T-helper 1 cell treated with Interleukin-12 subunit alpha and Interleukin-12 subunit beta and Interleukin-4 antibody, amounts not matched to agents 30 ng/mL and 1 ng/mL, for 36 hours (primary cell): Measurements from ENCODE around the gene ZNF782. TPM values are rescaled to one million over a fixed set of nuclear protein-coding genes. Genes with fewer than 3 reads are reported as not detected.
"Not testable (repeated sequence)": the region's sequence is repeated elsewhere in the genome, so short reads cannot be mapped to it uniquely, and the experiment has no call there.

Experiments used
- intact Hi-C: fragments of 100-400 bp; cut with micrococcal nuclease; formaldehyde crosslinking; loops from one replicate; pipeline ENCODE4 v1.15.1; 2024
- total RNA-seq: library from RNA; stranded (reverse); gene quantifications from 2 replicates; pipeline ENCODE4 v1.2.3, GENCODE V29; 2022

The ZNF782 gene
- 4.5 and 5.0 TPM in 2 replicates for total RNA-seq

DNA sequence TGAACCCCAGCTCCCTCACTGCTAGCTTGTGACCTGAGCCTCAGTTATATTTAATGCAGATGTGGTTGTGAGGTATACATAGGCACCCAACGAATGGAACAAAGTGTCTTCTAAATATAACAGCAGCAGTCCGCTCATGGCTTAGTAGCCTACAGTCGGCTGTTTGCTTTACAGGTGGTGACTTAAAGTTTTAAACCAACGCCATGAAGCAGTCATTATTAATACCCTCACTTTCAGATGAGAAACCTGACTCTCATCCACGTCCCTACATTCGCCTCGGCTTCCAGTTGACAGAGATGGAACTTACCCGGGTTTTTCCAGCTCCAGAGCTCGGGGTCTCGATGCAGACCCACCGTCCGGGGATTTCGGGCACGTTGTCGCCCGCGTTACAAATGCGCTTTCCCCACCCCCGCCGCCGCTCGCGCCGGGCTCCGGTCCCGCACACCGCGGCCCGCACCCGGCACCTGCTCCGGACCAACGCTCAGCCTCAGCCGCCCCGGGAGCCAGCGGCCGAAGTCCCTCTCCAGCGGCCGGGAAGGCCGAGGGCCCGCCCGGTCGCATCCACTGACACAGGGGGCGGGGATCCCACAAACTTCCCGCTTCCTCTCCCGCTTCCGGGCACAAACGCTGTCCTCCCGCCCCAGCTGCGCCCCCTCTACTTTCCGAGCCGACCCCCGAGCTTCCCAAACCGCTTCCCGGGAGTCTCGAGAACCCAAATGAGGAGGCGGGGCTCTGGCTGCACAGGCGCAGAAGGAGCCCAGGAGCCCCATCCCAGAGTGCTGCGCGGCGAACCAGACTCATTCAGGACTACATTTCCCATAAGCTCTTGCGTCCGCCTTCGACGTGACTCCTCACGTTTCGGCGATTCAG lies at the start of gene ZNF782:
TSS of gene ZNF782 (minus strand) at position 734 of the 870 bp plus-strand sequence. CDS start 2,553 bp downstream, outside the sequence.
- intact Hi-C loops = loop anchor here (1.0 to 5.0 kb wide), 12 partner anchors 21 to 779 kb away; partner anchors contain the start of genes CTSV, HABP4, NCBP1 and TDRD7

DNA sequence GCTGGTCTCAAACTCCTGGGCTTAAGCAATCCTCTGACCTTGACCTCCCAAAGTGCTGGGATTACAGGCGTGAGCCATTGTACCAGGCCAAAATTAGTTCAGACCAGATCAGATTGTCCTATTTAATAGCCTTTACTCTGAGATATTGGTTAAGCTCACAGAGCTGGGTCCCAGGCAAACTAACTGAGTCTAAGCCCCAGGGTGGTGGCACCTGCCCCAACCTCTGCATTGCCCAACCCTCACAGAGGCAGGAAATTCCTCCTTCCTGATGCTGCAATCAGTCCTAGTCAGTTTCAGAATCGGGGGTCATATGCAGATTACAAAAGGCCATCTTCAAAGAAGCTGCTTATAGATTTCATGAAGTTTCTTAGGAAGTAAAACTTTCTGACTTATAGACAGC lies 45.7 kb upstream of the ZNF782 start:
- intact Hi-C loops = not testable (repeated sequence)

GRCh38 chr9:96892131-96892530 lies 37.8 kb upstream of the ZNF782 start:
- intact Hi-C loops = no loop called here

DNA sequence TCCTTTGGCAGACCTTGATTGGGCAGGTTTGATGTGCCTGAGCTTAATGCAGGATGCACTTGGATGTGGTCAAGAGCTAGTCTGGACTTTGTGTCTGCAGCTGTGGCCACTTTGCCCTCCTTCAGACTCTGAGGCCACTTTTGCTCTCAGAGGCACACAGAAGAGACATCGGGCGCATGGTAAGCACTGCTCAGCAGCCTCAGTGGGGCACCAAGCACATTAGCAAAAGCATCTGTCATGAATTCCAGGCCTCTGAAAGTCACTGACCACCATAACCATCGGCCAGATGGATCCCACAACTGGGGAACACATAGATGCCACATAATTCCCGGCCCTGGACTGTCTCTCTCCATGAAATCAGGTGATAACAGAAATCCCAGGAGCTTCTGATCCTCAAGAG lies 34.3 kb upstream of the ZNF782 start:
- intact Hi-C loops = no loop called here

DNA sequence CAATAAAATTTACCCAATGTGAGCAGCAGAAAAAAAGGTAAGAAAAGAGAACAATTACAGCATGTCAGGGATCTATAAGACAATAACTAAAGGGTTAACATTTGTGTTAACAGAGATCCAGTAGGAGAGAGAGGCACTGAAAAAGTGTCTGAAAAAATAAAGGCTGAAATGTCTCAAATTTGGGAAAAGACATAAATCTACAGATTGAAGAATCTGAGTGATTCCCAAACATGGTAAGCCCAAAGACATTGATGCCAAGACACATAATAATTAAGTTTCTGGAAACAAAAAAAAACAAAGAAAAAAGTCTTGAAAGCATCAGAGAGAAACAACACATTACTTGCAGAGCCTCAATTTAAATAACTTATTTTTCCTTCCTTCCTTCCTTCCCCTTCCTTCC lies 31.1 kb upstream of the ZNF782 start:
- intact Hi-C loops = no loop called here

GRCh38 chr9:96884443-96884842 lies 30.1 kb upstream of the ZNF782 start:
- intact Hi-C loops = no loop called here

DNA sequence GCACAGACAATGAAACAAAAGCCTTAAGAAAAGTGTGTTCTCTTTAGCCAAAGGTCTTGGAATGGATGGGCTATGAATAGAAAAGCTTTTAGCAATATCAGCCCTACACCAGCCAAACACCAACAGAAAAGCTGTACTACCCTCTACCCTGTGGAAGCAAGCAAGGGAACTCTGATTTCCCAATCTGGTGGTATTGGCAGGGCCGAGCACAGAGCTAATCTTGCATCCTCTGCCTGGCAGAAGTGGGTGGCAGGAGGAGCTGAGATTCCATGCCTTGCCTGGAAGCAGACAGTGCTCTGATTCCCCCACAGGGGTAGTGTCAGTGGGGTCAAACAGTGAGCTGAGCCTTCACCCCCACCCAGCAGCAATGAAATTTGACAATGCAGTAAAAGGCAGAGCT lies 29.6 kb upstream of the ZNF782 start:
- intact Hi-C loops = no loop called here

GRCh38 chr9:96877269-96877668 lies 23.0 kb upstream of the ZNF782 start:
- intact Hi-C loops = loop anchor here (5.0 kb wide), 1 partner anchor 135 kb away; no protein-coding TSS in a partner anchor

DNA sequence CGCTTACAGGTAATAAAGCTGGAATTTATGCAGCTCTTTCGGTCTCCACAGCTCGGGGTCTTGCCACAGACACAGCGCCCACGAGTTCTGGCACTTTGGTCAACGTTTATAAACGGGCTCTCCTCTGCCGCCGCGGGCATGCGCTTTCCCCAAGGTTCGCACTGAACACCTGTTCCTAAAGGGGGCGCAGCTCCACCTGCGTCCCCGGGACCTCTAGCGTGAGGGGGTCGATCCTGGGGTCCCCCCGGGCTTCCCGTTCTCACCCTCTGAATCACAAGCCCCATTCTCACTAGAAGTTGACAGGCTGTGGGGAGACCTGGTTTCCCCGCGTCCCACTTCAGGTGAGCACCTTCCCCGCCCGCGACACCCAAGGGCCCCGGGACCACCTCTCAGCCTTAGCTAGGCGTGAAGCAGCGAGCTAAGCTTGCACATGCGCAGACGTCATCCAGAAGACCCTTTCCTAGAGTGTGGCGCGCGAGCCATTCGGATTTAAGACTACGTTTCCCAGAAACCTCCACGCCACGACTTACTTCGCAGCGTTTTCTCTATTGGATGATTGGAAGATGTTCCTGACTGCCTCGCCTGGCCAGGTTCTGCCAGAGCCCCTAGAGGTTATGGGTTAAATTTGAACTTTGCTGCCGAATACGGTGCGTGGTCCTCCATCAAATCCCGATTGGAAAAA lies 21.3 kb upstream of the ZNF782 start:
- intact Hi-C loops = loop anchor here (1.0 to 5.0 kb wide), 3 partner anchors 21 to 137 kb away; partner anchors contain the start of genes ZNF510 and ZNF782

DNA sequence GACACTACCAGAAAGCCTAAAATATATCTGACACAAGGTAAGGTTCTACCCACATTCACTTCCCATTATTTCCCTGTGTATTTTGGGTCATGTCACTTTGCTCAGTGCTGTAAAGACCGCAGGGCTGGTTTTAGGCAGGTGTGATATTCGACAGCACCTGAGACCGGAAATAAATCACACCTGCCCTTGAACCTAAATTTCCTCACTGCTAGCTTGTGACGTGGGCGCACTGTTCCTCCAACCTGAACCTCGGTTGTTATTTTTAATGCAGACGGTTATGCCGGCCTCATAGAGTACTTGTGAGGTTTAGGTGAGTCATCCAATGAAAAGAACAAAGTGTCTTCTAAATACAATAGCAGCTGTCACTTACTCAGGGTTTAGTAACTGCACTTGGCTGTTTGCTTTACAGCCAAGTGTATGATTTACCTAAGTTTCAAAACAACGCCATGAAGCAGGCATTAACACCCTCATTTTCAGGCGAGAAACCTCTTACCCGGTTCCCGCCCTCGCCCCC lies 20.7 kb upstream of the ZNF782 start:
- intact Hi-C loops = loop anchor here (1.0 to 5.0 kb wide), 3 partner anchors 21 to 137 kb away; partner anchors contain the start of genes ZNF510 and ZNF782

GRCh38 chr9:96874201-96874785 lies 20.0 kb upstream of the ZNF782 start:
- intact Hi-C loops = no loop called here

DNA sequence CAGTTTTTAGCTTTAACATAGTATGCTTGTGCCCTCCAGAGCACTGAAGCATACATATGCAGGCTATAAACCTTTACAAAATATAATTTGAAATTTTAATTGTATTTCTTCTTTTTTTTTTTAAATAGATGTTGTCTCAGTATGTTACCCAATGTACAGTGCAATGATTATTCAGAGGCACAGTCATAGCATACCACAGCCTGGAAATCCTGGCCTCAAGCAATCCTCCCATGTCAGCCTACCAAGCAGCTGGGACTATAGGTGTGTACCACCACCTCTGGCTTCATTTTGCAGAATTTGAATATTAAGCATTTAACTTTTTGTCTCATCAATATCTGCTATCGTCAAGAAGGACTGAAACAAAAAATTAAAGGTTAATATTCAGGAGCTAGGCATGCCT lies 16.9 kb upstream of the ZNF782 start:
- intact Hi-C loops = no loop called here

- intact Hi-C loops = no loop called here
Observed at GRCh38 chr9:96868709-96869108, 14.4 kb upstream of the ZNF782 start.

GRCh38 chr9:96867079-96867804 lies 12.9 kb upstream of the ZNF782 start:
- intact Hi-C loops = no loop called here

- intact Hi-C loops = not testable (repeated sequence)
Observed at GRCh38 chr9:96865240-96865639, 10.9 kb upstream of the ZNF782 start.

- intact Hi-C loops = no loop called here
Observed at GRCh38 chr9:96859461-96860198, 5.3 kb upstream of the ZNF782 start.

GRCh38 chr9:96858670-96859069 lies 4.4 kb upstream of the ZNF782 start:
- intact Hi-C loops = no loop called here

- intact Hi-C loops = no loop called here
Observed at GRCh38 chr9:96858018-96858573, 3.8 kb upstream of the ZNF782 start.

GRCh38 chr9:96856363-96857286 lies 2.3 kb upstream of the ZNF782 start:
- intact Hi-C loops = loop anchor here (1.0 kb wide), 6 partner anchors 253 to 759 kb away; no protein-coding TSS in a partner anchor
